HG03460 (cell line): ENCODE measurements around the gene TELO2.

Source experiments
- ATAC-seq: cut with Tn5 transposase; IDR thresholded peaks from one replicate; pipeline ENCODE4 v1.9.1; 2021; ENCODE audit not compliant: unreplicated experiment

TELO2 gene

GRCh38 chr16:1511662-1512569 lies 18.8 kb downstream of the TELO2 start:
- ATAC-seq: no peak

GRCh38 chr16:1512774-1513173 lies 19.6 kb downstream of the TELO2 start:
- ATAC-seq: no peak

- no peak for ATAC-seq
These were observed 21.3 kb downstream of the TELO2 start for GRCh38 chr16:1514507-1514906.

- ATAC-seq: no peak
These were observed 25.5 kb downstream of the TELO2 start for GRCh38 chr16:1518626-1519135.

- ATAC-seq: no peak
These were observed 26.7 kb downstream of the TELO2 start for GRCh38 chr16:1519831-1520230.

GRCh38 chr16:1520461-1520860 lies 27.3 kb downstream of the TELO2 start:
- no peak for ATAC-seq

GRCh38 chr16:1523581-1524245 lies 30.6 kb downstream of the TELO2 start:
- ATAC-seq: no peak

- ATAC-seq: no peak
These were observed 31.2 kb downstream of the TELO2 start for GRCh38 chr16:1524366-1524765.

GRCh38 chr16:1525871-1526607 lies 32.9 kb downstream of the TELO2 start:
- no peak for ATAC-seq

GRCh38 chr16:1526608-1527555 lies 33.7 kb downstream of the TELO2 start:
- ATAC-seq: no peak

- ATAC-seq: no peak
These were observed 35.0 kb downstream of the TELO2 start for GRCh38 chr16:1527836-1528811.

- ATAC-seq: no peak
These were observed 35.9 kb downstream of the TELO2 start for GRCh38 chr16:1528921-1529537.

- no peak for ATAC-seq
These were observed 37.3 kb downstream of the TELO2 start for GRCh38 chr16:1530349-1530882.

GRCh38 chr16:1530883-1531637 lies 37.9 kb downstream of the TELO2 start:
- no peak for ATAC-seq

GRCh38 chr16:1531638-1531910 lies 38.4 kb downstream of the TELO2 start:
- ATAC-seq: no peak

GRCh38 chr16:1532081-1532760 lies 39.1 kb downstream of the TELO2 start:
- ATAC-seq: no peak

- ATAC-seq: no peak
These were observed 39.6 kb downstream of the TELO2 start for GRCh38 chr16:1532771-1533170.
